SU-DHL-6 (cell line): ENCODE measurements around the gene HSDL2.
"Not testable (repeated sequence)": the region's sequence is repeated elsewhere in the genome, so short reads cannot be mapped to it uniquely, and the experiment has no call there.

Source experiments
- CTCF ChIP-seq: fragments of 200-600 bp; sonication (generic); IDR thresholded peaks from one replicate; pipeline ENCODE4 v1.5.1; 2017; ENCODE audit warnings: antibody characterized with exemption, mild to moderate bottlenecking, low read length, moderate library complexity; ENCODE audit not compliant: insufficient read depth, poor library complexity, severe bottlenecking
- EZH2phosphoT487 ChIP-seq: fragments of 200-600 bp; sonication (generic), shearing (Covaris generic); conservative IDR thresholded peaks from 2 replicates; pipeline ENCODE4 v1.6.1; 2018; ENCODE audit warnings: mild to moderate bottlenecking, antibody characterized with exemption, low read length, moderate library complexity, mixed read lengths

- TF ChIP-seq CTCF, EZH2phosphoT487: not testable (repeated sequence)
Measured at GRCh38 chr9:112512377-112512776, 132.5 kb downstream of the HSDL2 start.
